Neural cell (in vitro differentiated cells): ENCODE results near the gene MAML2.

ENCODE experiments used
- CTCF ChIP-seq: fragments of 450-650 bp; IDR thresholded peaks from 2 replicates; pipeline ENCODE4 v1.5.1; 2014; ENCODE audit warnings: antibody characterized with exemption, mild to moderate bottlenecking, moderate library complexity; ENCODE audit not compliant: poor library complexity, severe bottlenecking
- EP300 ChIP-seq: fragments of 450-650 bp; conservative IDR thresholded peaks from 2 replicates; pipeline ENCODE4 v1.6.1; 2014; ENCODE audit warnings: antibody characterized with exemption, mild to moderate bottlenecking, moderate library complexity; ENCODE audit not compliant: poor library complexity, severe bottlenecking
- EZH2 ChIP-seq: fragments of 200-600, 300-800 bp; shearing (Covaris generic), sonication (generic); IDR thresholded peaks from 2 replicates; pipeline ENCODE4 v1.6.1; 2014; ENCODE audit warnings: antibody characterized with exemption, low read length, borderline replicate concordance, mild to moderate bottlenecking; ENCODE audit not compliant: insufficient read depth, poor library complexity, severe bottlenecking
- MXI1 ChIP-seq: fragments of 450-650 bp; conservative IDR thresholded peaks from 2 replicates; pipeline ENCODE4 v1.6.1; 2014; ENCODE audit warnings: antibody characterized with exemption, mild to moderate bottlenecking; ENCODE audit not compliant: poor library complexity, severe bottlenecking
- POLR2AphosphoS5 ChIP-seq: IDR thresholded peaks from 2 replicates; pipeline ENCODE4 v1.6.1; 2012
- RAD21 ChIP-seq: fragments of 450-650 bp; conservative IDR thresholded peaks from 2 replicates; pipeline ENCODE4 v1.6.1; 2014; ENCODE audit warnings: antibody characterized with exemption, mild to moderate bottlenecking, moderate library complexity
- REST ChIP-seq: IDR thresholded peaks from 2 replicates; pipeline ENCODE4 v1.6.1; 2012; ENCODE audit warnings: borderline replicate concordance
- SMC3 ChIP-seq: fragments of 450-650 bp; conservative IDR thresholded peaks from 2 replicates; pipeline ENCODE4 v1.6.1; 2014; ENCODE audit warnings: antibody characterized with exemption, mild to moderate bottlenecking, moderate library complexity; ENCODE audit not compliant: poor library complexity
- TAF1 ChIP-seq: IDR thresholded peaks from 2 replicates; pipeline ENCODE4 v1.6.1; 2012; ENCODE audit warnings: low read depth

- TF ChIP-seq REST (no peak), CTCF (no peak), POLR2AphosphoS5 (no peak), MXI1 (no peak), SMC3 (no peak), EZH2 (no peak), RAD21 (no peak), EP300 (no peak), TAF1 (no peak)
These were observed 201.4 kb downstream of the MAML2 start for GRCh38 chr11:96141626-96142025.
